ENCODE results near the gene INPP4B.

INPP4B gene

GRCh38 chr4:142596121-142596520 lies 250.0 kb downstream of the INPP4B start:
- TF ChIP-seq, protein P1, sequence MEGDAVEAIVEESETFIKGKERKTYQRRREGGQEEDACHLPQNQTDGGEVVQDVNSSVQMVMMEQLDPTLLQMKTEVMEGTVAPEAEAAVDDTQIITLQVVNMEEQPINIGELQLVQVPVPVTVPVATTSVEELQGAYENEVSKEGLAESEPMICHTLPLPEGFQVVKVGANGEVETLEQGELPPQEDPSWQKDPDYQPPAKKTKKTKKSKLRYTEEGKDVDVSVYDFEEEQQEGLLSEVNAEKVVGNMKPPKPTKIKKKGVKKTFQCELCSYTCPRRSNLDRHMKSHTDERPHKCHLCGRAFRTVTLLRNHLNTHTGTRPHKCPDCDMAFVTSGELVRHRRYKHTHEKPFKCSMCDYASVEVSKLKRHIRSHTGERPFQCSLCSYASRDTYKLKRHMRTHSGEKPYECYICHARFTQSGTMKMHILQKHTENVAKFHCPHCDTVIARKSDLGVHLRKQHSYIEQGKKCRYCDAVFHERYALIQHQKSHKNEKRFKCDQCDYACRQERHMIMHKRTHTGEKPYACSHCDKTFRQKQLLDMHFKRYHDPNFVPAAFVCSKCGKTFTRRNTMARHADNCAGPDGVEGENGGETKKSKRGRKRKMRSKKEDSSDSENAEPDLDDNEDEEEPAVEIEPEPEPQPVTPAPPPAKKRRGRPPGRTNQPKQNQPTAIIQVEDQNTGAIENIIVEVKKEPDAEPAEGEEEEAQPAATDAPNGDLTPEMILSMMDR (IDR thresholded peaks at IDR 0.05; ENCODE audit: low read depth, low read length), result no peak
- TF ChIP-seq POLR2A (IDR thresholded peaks at IDR 0.05; ENCODE audit: extremely low read depth, insufficient read length) (no peak), MYC (IDR thresholded peaks at IDR 0.05; ENCODE audit: low read depth, low read length) (no peak)
- TF ChIP-seq, protein P2, sequence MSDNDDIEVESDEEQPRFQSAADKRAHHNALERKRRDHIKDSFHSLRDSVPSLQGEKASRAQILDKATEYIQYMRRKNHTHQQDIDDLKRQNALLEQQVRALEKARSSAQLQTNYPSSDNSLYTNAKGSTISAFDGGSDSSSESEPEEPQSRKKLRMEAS (IDR thresholded peaks at IDR 0.05; ENCODE audit: low read depth, low read length), result no peak
- H3K4me3 ChIP-seq (ENCODE audit: low read depth, low read length), result no peak overlapping the region
- no peak for DNase-seq (ENCODE audit: low read depth)

DNA sequence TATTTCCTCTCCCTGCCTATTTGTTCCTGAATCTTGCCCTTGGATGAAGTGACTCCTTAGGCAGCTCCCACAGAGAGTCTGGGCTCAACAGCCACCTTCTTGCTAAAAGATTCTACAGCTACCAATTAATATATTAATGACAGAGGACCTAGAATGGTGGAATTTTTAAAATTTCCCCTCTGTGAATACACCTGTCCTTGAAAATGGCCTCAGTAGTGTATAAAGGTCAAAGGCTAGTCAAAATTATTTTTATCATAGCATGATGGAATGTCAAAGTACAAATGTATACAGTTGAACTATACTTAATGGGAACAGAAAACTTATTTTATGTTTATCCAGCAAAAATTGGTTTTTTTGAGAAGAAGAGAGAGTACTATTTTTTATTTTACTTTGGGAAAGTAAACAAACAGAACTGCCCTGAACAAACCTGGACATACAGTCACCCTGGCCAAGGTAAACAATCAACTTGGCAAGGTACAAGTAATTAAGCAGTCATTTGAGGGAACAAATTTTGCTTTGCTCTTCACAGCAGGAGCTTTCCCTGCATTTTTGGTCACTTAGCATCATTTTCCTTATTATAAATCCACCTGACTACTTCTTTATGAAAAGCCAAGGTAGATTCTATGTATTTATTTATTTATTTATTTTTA lies 250.8 kb downstream of the INPP4B start:
- no peak for TF ChIP-seq POLR2A (IDR thresholded peaks at IDR 0.05; ENCODE audit: extremely low read depth, insufficient read length)
- TF ChIP-seq, protein P1 (IDR thresholded peaks at IDR 0.05; ENCODE audit: low read depth, low read length), result no peak
- no peak for TF ChIP-seq MYC (IDR thresholded peaks at IDR 0.05; ENCODE audit: low read depth, low read length)
- TF ChIP-seq, protein P2 (IDR thresholded peaks at IDR 0.05; ENCODE audit: low read depth, low read length), result no peak
- no peak for DNase-seq (ENCODE audit: low read depth)
- no peak overlapping the region for H3K4me3 ChIP-seq (ENCODE audit: low read depth, low read length)

DNA sequence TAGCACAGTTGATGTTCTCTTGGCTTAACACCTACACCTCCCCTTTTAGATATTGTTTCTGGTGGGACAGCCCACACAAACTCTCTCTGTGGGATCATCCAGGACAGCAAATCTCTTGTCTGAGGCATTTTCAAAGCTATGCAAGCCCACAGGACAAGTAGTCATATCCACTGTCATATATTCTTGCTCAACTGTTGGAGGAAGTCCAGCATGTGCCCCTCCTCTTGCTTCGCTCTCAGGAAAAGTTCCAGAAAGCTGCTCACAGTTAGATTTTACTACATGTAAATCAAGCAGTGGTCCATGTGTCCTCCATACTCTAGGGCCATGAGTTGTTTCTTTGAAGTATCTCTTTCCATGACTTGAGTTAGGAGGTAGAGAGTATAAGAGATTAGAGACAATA lies 260.7 kb downstream of the INPP4B start:
- TF ChIP-seq POLR2A (IDR thresholded peaks at IDR 0.05; ENCODE audit: extremely low read depth, insufficient read length), result no peak
- no peak for DNase-seq (ENCODE audit: low read depth)
- no peak overlapping the region for H3K4me3 ChIP-seq (ENCODE audit: low read depth, low read length)

GRCh38 chr4:142583708-142584107 lies 262.4 kb downstream of the INPP4B start:
- TF ChIP-seq, protein P2 (IDR thresholded peaks at IDR 0.05; ENCODE audit: low read depth, low read length), result no peak
- TF ChIP-seq MYC (IDR thresholded peaks at IDR 0.05; ENCODE audit: low read depth, low read length) (no peak), POLR2A (IDR thresholded peaks at IDR 0.05; ENCODE audit: extremely low read depth, insufficient read length) (no peak)
- TF ChIP-seq, protein P1 (IDR thresholded peaks at IDR 0.05; ENCODE audit: low read depth, low read length), result no peak
- no peak for DNase-seq (ENCODE audit: low read depth)
- no peak overlapping the region for H3K4me3 ChIP-seq (ENCODE audit: low read depth, low read length)

DNA sequence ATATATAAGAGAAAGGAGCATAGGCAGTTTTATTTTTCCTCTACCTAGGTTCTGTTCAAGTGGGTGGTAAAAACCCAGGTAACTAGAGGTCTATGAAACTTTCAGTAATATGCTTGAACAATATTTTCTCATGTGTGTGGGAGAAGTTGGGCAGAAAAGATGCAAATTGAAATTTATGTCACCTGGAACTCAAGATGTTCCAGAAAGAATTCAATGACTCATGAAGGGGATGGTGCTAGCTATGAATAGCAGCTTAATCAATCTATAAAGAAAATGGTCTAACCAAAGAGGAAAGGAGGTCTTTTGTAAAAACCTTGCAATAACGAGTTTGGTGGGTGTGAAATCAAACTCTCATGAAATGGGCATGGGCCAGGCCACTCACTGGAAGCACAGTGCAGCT lies 263.8 kb downstream of the INPP4B start:
- TF ChIP-seq POLR2A (IDR thresholded peaks at IDR 0.05; ENCODE audit: extremely low read depth, insufficient read length), result no peak
- TF ChIP-seq, protein P1 (IDR thresholded peaks at IDR 0.05; ENCODE audit: low read depth, low read length), result no peak
- no peak for TF ChIP-seq MYC (IDR thresholded peaks at IDR 0.05; ENCODE audit: low read depth, low read length)
- TF ChIP-seq, protein P2 (IDR thresholded peaks at IDR 0.05; ENCODE audit: low read depth, low read length), result no peak
- H3K4me3 ChIP-seq (ENCODE audit: low read depth, low read length), result no peak overlapping the region
- no peak for DNase-seq (ENCODE audit: low read depth)

GRCh38 chr4:142581881-142582280 lies 264.2 kb downstream of the INPP4B start:
- DNase-seq (ENCODE audit: low read depth), result no peak
- TF ChIP-seq MYC (IDR thresholded peaks at IDR 0.05; ENCODE audit: low read depth, low read length), result no peak
- TF ChIP-seq, protein P2 (IDR thresholded peaks at IDR 0.05; ENCODE audit: low read depth, low read length), result no peak
- TF ChIP-seq, protein P1 (IDR thresholded peaks at IDR 0.05; ENCODE audit: low read depth, low read length), result no peak
- no peak for TF ChIP-seq POLR2A (IDR thresholded peaks at IDR 0.05; ENCODE audit: extremely low read depth, insufficient read length)

More at GRCh38 chr4:142581881-142582280, 264.2 kb downstream of the INPP4B start:
- H3K4me3 ChIP-seq (ENCODE audit: low read depth, low read length), result no peak overlapping the region

All from NB4 (cell line).